Right atrium auricular region (tissue), 2 donors: ENCODE measurements around the gene WDR82. TPM values are rescaled to one million over a fixed set of nuclear protein-coding genes. Genes with fewer than 3 reads are reported as not detected.

ENCODE experiments used
- DNase-seq: peaks from one replicate; pipeline ENCODE4 v3.0.0-alpha.2; 2019; ENCODE audit warnings: low spot score
- H3K27ac ChIP-seq, 2 donors: fragments of 200-600 bp; sonication (generic); 1 replicate in 1 of 2; 2 replicates in 1 of 2; pipeline ENCODE4 v1.5.1; 2016 to 2019
- H3K27me3 ChIP-seq, 2 donors: fragments of 200-600 bp; sonication (generic); one replicate each; pipeline versions ENCODE4 v1.5.1 to v1.6.0; 2017 to 2019
- H3K36me3 ChIP-seq: fragments of 200-600 bp; sonication (generic); one replicate; pipeline ENCODE4 v1.5.1; 2016
- H3K4me1 ChIP-seq, 2 donors: fragments of 200-600 bp; sonication (generic); one replicate each; pipeline versions ENCODE4 v1.5.1 to v1.6.0; 2017 to 2019
- H3K4me3 ChIP-seq, 2 donors: fragments of 200-600 bp; sonication (generic); 1 replicate in 1 of 2; 2 replicates in 1 of 2; pipeline ENCODE4 v1.5.1; 2017 to 2019; ENCODE audit warnings: mild to moderate bottlenecking in 1 of 2, moderate library complexity in 1 of 2
- H3K9me3 ChIP-seq, 2 donors: fragments of 200-600 bp; sonication (generic); one replicate each; pipeline ENCODE4 v1.5.1; 2019
- CTCF ChIP-seq, 2 donors: fragments of 200-600 bp; sonication (generic); IDR thresholded peaks; one replicate each; pipeline ENCODE4 v1.5.1; 2019; ENCODE audit warnings: antibody characterized with exemption in 2 of 2
- total RNA-seq, 2 donors: library from RNA; depleted of rRNA; stranded (reverse); fragments of >200 nt; gene quantifications; one replicate each; pipeline ENCODE4 v1.1.0, GENCODE V29; 2016

WDR82 gene
- total RNA-seq, 2 donors from 2014 or later: 43.2 to 43.8 TPM

GRCh38 chr3:52323526-52324295 is 45.3 kb upstream of the WDR82 start:
- TF ChIP-seq CTCF (IDR thresholded peaks at IDR 0.05): no peak
- no peaks in the 10 kb centered on the region for H3K9me3 ChIP-seq
- H3K4me3 ChIP-seq: no peak overlapping the region
- no peak for DNase-seq
- no peaks in the 10 kb centered on the region for H3K36me3 ChIP-seq
- H3K4me1 ChIP-seq: no peaks in the 10 kb centered on the region
- H3K27me3 ChIP-seq: no peaks in the 10 kb centered on the region
- no peak overlapping the region for H3K27ac ChIP-seq

GRCh38 chr3:52322466-52322865 is 44.0 kb upstream of the WDR82 start:
- H3K27me3 ChIP-seq: no peaks in the 10 kb centered on the region
- H3K4me1 ChIP-seq: peaks cover 0 to 9% of the 10 kb centered on the region in 2 donors
- DNase-seq: no peak
- TF ChIP-seq CTCF (IDR thresholded peaks at IDR 0.05): no peak
- H3K36me3 ChIP-seq: no peaks in the 10 kb centered on the region
- no peak overlapping the region for H3K27ac ChIP-seq
- H3K9me3 ChIP-seq: no peaks in the 10 kb centered on the region
- H3K4me3 ChIP-seq: no peak overlapping the region

- peaks cover 0 to 14% of the 10 kb centered on the region in 2 donors for H3K4me1 ChIP-seq
- DNase-seq: no peak
- H3K4me3 ChIP-seq: no peak overlapping the region
- no peaks in the 10 kb centered on the region for H3K9me3 ChIP-seq
- H3K27ac ChIP-seq: no peak overlapping the region
- no peak for TF ChIP-seq CTCF (IDR thresholded peaks at IDR 0.05)
- H3K27me3 ChIP-seq: no peaks in the 10 kb centered on the region
- H3K36me3 ChIP-seq: no peaks in the 10 kb centered on the region
Measured at GRCh38 chr3:52321481-52321880, 43.0 kb upstream of the WDR82 start.

- Histone ChIP-seq H3K4me3 (no peak overlapping the region), H3K9me3 (no peaks in the 10 kb centered on the region), H3K36me3 (no peaks in the 10 kb centered on the region), H3K4me1 (peaks cover 0 to 14% of the 10 kb centered on the region in 2 donors), H3K27ac (no peak overlapping the region), H3K27me3 (no peaks in the 10 kb centered on the region)
- DNase-seq: no peak
- TF ChIP-seq CTCF (IDR thresholded peaks at IDR 0.05): no peak
Measured at GRCh38 chr3:52319921-52320595, 41.6 kb upstream of the WDR82 start.

GRCh38 chr3:52318186-52318816 is 39.9 kb upstream of the WDR82 start:
- Histone ChIP-seq H3K27me3 (no peaks in the 10 kb centered on the region), H3K36me3 (no peaks in the 10 kb centered on the region), H3K4me3 (no peak overlapping the region), H3K4me1 (peaks cover 0 to 25% of the 10 kb centered on the region in 2 donors), H3K9me3 (no peaks in the 10 kb centered on the region), H3K27ac (no peak overlapping the region)
- no peak for TF ChIP-seq CTCF (IDR thresholded peaks at IDR 0.05)
- DNase-seq: no peak
